NOMO-1 (cell line): ENCODE results near the gene DGLUCY.
"Not testable (repeated sequence)": the region's sequence is repeated elsewhere in the genome, so short reads cannot be mapped to it uniquely, and the experiment has no call there.

Source experiments
- DNase-seq, 2 experiments: peaks; one replicate each; lab custom pipeline; 2025; ENCODE audit not compliant: unreplicated experiment in 2 of 2; lab: John Stamatoyannopoulos, UW

The DGLUCY gene

GRCh38 chr14:91113829-91114078, at the start of gene DGLUCY:
Gene DGLUCY (plus strand): TSS chr14:91114073. CDS start chr14:91160295, 46,222 bp downstream.
- no peak for DNase-seq

GRCh38 chr14:91065266-91065665, 48.6 kb upstream of the DGLUCY start:
- DNase-seq = no peak

GRCh38 chr14:91067186-91067585, 46.7 kb upstream of the DGLUCY start:
- no peak for DNase-seq

DNA sequence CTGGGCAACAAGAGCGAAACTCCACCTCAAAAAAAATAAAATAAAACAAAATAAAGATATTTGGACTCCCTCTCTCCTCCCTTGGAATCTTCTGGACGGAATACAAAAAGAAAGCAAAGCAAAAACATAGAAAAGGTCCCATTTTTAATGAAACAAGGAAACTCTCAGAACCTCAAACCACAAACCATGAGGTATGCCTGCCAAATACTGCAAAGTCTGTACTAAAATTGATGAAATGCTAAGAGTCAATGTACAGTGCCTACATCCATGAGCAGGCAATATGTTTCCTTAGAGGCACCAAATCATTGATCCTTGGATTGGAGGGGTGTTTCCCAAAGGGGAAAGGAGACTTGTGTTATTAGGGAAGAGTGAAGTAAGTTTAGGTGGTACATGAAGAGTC, 45.2 kb upstream of the DGLUCY start:
- DNase-seq = no peak

DNA sequence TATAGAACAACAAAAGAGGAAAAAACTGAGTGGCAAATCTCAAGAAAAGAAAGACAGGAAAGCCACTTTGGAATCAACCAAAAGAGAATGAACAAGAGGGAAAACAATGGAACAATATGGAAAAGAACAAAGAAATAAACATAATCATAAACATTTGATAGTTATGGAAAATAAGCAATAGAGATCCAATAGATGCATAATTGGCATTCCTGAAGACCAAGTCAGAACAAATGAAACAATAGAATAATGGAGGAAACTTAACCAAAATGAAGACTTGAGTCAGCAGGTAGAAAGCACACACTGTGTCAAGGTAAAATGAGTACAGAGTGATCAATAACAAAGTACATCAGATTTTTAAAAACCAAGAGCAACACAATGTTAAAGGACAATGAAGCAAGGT, 43.3 kb upstream of the DGLUCY start:
- DNase-seq = no peak

DNA sequence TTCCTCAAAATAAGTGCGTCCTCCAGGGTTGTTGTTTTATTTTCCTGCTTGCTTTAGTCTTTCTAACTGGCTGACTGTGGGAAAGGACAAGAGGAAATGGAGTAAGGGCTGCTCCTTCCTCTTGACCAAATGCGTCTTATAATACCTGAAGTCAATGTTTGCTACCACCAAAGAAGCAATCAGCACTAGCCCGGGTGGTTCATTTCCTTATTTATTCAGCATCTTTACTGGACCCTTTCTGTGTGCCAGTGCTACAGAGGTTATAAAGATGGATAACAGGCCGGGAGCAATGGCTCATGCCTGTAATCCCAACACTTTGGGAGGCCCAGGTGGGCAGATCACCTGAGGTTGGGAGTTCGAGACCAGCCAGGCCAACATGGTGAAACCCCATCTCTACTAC, 38.3 kb upstream of the DGLUCY start:
- DNase-seq = no peak

GRCh38 chr14:91078095-91078737, 35.7 kb upstream of the DGLUCY start:
- no peak for DNase-seq

- no peak for DNase-seq
Observed at GRCh38 chr14:91080071-91080470, 33.8 kb upstream of the DGLUCY start.

DNA sequence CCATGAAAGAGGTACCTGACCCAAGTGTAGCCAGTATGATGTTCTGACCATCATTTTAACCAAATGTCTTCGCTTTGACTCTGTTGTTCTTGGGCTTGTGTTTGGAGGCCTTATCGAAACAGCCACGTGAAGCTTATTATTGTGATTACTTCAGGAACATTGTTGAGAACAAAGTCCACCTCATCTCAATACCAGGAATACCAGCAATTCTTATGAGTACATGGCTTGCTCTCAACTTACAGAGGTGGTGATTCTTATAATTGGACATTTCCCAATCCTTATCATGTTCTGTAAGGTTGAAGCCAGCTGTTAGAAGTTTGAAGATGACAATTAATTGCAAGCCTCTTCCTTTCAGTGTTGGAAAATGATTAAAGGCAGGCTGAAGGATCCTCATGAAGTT, 31.6 kb upstream of the DGLUCY start:
- no peak for DNase-seq

- DNase-seq = no peak
Observed at GRCh38 chr14:91084516-91084915, 29.4 kb upstream of the DGLUCY start.

DNA sequence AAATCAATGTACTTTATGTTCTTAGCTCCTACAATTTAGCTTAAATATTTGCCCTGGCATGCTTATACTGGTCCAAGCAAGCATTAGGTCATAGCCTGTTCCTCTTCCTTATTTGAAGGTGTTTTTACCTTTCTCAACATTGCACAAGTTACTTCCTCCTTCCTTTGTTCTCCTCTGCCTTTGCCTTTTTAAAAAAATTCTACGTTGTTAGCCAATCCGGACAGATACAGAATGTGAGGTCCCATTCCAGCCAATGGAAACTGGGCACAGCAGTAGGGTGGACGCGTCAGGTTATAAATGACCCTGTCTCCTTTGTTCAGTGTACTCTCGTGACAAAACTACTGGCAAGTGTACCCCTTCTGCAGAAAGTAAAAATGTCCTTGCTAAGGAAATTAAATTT, 26.4 kb upstream of the DGLUCY start:
- not testable (repeated sequence) for DNase-seq

GRCh38 chr14:91088585-91089235, 25.2 kb upstream of the DGLUCY start:
- no peak for DNase-seq

DNA sequence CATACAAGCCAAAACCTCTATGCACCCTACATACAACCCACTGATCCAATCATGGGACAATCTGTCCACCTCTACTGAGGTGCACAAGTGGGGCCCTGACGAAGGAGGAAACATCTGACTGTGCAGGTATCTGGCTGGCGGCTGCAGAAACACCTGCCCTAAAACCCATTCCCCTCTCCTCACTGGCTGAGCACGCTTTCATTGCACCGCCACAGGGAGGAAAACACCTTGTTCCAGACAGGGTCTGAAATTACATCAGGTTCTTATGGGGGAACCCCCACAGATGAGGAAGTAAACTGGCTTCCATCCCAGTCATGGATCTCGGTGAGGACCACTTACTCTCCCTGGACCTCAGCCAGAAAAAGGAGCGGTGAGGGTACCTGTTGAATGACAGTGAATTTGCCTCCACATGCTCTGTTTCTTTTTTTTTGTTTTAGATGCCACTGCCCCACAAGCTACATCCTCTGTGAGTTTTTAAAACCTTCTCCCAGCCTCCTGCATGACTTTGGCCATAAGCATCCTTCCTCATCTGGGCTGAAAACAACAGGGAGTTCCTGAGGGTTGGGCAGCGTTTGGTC, 23.8 kb upstream of the DGLUCY start:
- no peak for DNase-seq

GRCh38 chr14:91090743-91091142, 23.1 kb upstream of the DGLUCY start:
- no peak for DNase-seq

DNA sequence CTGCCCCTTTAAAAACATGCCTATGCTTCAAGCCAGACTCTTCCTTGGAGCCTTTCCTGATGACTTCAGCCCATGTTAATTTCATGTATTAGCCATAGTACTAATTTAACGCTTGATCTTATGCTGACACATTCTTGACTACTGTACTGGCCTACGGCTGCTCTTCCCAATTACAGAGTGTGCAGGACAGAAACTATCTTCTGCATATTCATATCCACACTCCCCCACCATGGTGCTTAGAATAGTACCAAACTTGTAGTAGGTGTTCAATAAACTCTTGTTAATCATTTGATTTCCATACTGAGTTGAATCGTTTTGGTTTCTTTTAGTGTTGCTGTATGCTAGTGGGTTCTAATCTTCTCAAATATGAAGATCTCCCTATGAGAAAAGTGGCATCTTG, 21.8 kb upstream of the DGLUCY start:
- no peak for DNase-seq

- DNase-seq = not testable (repeated sequence)
Observed at GRCh38 chr14:91093743-91094472, 20.0 kb upstream of the DGLUCY start.

GRCh38 chr14:91094772-91095171, 19.1 kb upstream of the DGLUCY start:
- no peak for DNase-seq

GRCh38 chr14:91095178-91095577, 18.7 kb upstream of the DGLUCY start:
- DNase-seq = no peak

DNA sequence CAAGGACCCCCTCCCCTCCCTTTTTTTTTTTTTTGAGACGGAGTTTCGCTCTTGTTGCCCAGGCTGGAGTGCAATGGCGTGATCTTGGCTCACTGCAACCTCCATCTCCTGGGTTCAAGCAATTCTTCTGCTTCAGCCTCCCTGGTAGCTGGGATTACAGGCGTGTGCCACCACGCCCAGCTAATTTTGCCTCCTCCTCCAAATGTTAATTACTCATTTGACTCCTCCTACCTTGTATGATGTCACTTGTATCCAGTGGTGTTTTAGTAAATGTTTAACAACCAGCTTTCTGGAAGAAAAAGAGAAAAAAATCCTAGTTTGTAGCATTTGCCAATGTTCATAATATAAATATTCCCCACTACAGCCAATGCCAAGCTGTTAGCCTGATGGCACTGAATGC, 16.2 kb upstream of the DGLUCY start:
- not testable (repeated sequence) for DNase-seq

GRCh38 chr14:91098591-91098990, 15.3 kb upstream of the DGLUCY start:
- no peak for DNase-seq

DNA sequence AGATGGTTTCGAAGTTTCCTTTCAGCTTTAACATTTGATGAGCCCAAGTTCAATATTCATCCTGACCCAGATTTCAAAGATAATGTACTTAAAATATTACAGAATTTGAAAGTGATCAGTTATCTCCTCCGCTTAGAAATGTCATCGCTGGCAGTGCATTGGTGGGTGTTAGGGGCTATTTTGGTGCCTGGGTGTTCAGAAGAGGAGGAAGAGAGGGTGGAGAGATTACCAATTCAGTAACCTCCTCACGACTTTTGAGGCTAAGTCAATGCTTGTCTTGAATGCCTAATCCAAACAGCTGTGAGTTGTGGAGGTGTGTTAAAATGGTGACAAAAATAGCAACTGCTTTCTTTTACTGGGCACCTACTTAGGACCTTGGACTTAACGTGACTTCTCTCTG, 13.8 kb upstream of the DGLUCY start:
- no peak for DNase-seq

- DNase-seq = no peak
Observed at GRCh38 chr14:91103116-91103515, 10.8 kb upstream of the DGLUCY start.
